Upper lobe of left lung (tissue), 4 donors: ENCODE data around the gene SPSB1.

Experiments
- CTCF ChIP-seq, 6 experiments: fragments of 450-650 bp in 4 of 6; fragments of 200-600 bp in 2 of 6; sonication (generic) in 2 of 6; IDR thresholded peaks; one replicate each; pipeline ENCODE4 v1.5.1; 2016 to 2019; ENCODE audit warnings: antibody characterized with exemption in 6 of 6
- POLR2A ChIP-seq, 4 donors: fragments of 450-650 bp; IDR thresholded peaks; one replicate each; pipeline ENCODE4 v1.5.1; 2016 to 2017; ENCODE audit warnings: antibody characterized with exemption in 4 of 4, mild to moderate bottlenecking in 2 of 4

GRCh38 chr1:9355503-9355902, 62.8 kb downstream of the SPSB1 start:
- TF ChIP-seq CTCF (IDR thresholded peaks at IDR 0.05) (no peak), POLR2A (IDR thresholded peaks at IDR 0.05) (no peak)
